ENCODE results near the gene ORM2.

Gene ORM2

GRCh38 chr9:114355821-114356220, 26.2 kb downstream of the ORM2 start:
- DNase-seq: no peak

- DNase-seq: no peak
Observed at GRCh38 chr9:114356792-114357191, 27.1 kb downstream of the ORM2 start.

- DNase-seq: no peak
Observed at GRCh38 chr9:114357360-114357759, 27.7 kb downstream of the ORM2 start.

GRCh38 chr9:114357911-114358328, 28.3 kb downstream of the ORM2 start:
- no peak for DNase-seq

- no peak for DNase-seq
Observed at GRCh38 chr9:114359801-114360200, 30.1 kb downstream of the ORM2 start.

- no peak for DNase-seq
Observed at GRCh38 chr9:114361542-114361941, 31.9 kb downstream of the ORM2 start.

- no peak for DNase-seq
Observed at GRCh38 chr9:114362394-114362793, 32.7 kb downstream of the ORM2 start.

- DNase-seq: no peak
Observed at GRCh38 chr9:114363424-114363823, 33.8 kb downstream of the ORM2 start.

- no peak for DNase-seq
Observed at GRCh38 chr9:114364134-114365041, 34.7 kb downstream of the ORM2 start.

- no peak for DNase-seq
Observed at GRCh38 chr9:114365194-114365593, 35.5 kb downstream of the ORM2 start.

- DNase-seq: peak; percentile 55
Observed at GRCh38 chr9:114366334-114367128, 36.9 kb downstream of the ORM2 start.

GRCh38 chr9:114367366-114367765, 37.7 kb downstream of the ORM2 start:
- no peak for DNase-seq

GRCh38 chr9:114367772-114368569, 38.3 kb downstream of the ORM2 start:
- no peak for DNase-seq

GRCh38 chr9:114369216-114370130, 39.8 kb downstream of the ORM2 start:
- peak; percentile 39 for DNase-seq

- no peak for DNase-seq
Observed at GRCh38 chr9:114370251-114370967, 40.7 kb downstream of the ORM2 start.

GRCh38 chr9:114370968-114371320, 41.3 kb downstream of the ORM2 start:
- DNase-seq: no peak

GRCh38 chr9:114371343-114371944, 41.8 kb downstream of the ORM2 start:
- no peak for DNase-seq

- peak; percentile 66 for DNase-seq
Observed at GRCh38 chr9:114371973-114372917, 42.6 kb downstream of the ORM2 start.

GRCh38 chr9:114372921-114373448, 43.3 kb downstream of the ORM2 start:
- peak; percentile 85 for DNase-seq

All from CD4-positive, alpha-beta T cell treated with Interleukin-4 for 4 hours (primary cell).